Aorta (tissue), 5 donors: ENCODE measurements around the gene RFFL. TPM values are rescaled to one million over a fixed set of nuclear protein-coding genes. Genes with fewer than 3 reads are reported as not detected.

Experiments
- ATAC-seq: fragments of 200-7000 bp; cut with Tn5 transposase; one replicate; pipeline ENCODE4 v1.9.1; 2022; ENCODE audit warnings: moderate library complexity; ENCODE audit not compliant: low FRiP score
- DNase-seq, 2 donors: peaks; one replicate each; pipeline ENCODE4 v3.0.0-alpha.2; 2020
- H3K27ac ChIP-seq, 2 donors: one replicate each; pipeline ENCODE4 v1.5.1; 2013; ENCODE audit warnings: low read length in 2 of 2, mild to moderate bottlenecking in 2 of 2, moderate library complexity in 2 of 2, control low read depth in 1 of 2, inconsistent platforms in 1 of 2, low read depth in 1 of 2
- H3K27me3 ChIP-seq, 2 donors: one replicate each; pipeline ENCODE4 v1.6.1; 2013; ENCODE audit warnings: control low read depth in 1 of 2, low read length in 1 of 2, mild to moderate bottlenecking in 1 of 2, moderate library complexity in 1 of 2; ENCODE audit not compliant: insufficient read depth in 2 of 2, control insufficient read depth in 1 of 2
- H3K36me3 ChIP-seq, 2 donors: one replicate each; pipeline ENCODE4 v1.6.1; 2013; ENCODE audit warnings: control low read depth in 1 of 2, low read length in 1 of 2, mild to moderate bottlenecking in 1 of 2; ENCODE audit not compliant: insufficient read depth in 2 of 2, control insufficient read depth in 1 of 2
- H3K4me1 ChIP-seq, 2 donors: one replicate each; pipeline ENCODE4 v1.6.1; 2013; ENCODE audit warnings: low read length in 2 of 2, control low read depth in 1 of 2, mild to moderate bottlenecking in 1 of 2, moderate library complexity in 1 of 2; ENCODE audit not compliant: insufficient read depth in 2 of 2, control insufficient read depth in 1 of 2
- H3K4me3 ChIP-seq, 2 donors: one replicate each; pipeline ENCODE4 v1.5.1; 2013; ENCODE audit warnings: low read length in 2 of 2, control low read depth in 1 of 2, mild to moderate bottlenecking in 1 of 2
- H3K9me3 ChIP-seq: one replicate; pipeline ENCODE4 v1.6.1; 2013; ENCODE audit warnings: mild to moderate bottlenecking, low read length; ENCODE audit not compliant: control insufficient read depth
- WGBS, 2 donors: extraction: QIAGEN DNeasy Blood & Tissue Kit; methylation state at CpG; one replicate each; pipeline ENCODE4 v1.1.7; 2013; 5-methylcytosine and 5-hydroxymethylcytosine counted together
- intact Hi-C, 2 donors: fragments of 100-400 bp; cut with DNase I; formaldehyde crosslinking; loops; one replicate each; pipeline versions ENCODE4 v1.14.2 to v1.15.0; 2022
- polyA plus RNA-seq, 2 donors: library from polyadenylated mRNA; stranded (reverse); fragments of 200-250 nt; gene quantifications; one replicate each; pipeline ENCODE4 v1.2.3, GENCODE V29; 2013
- total RNA-seq, 2 donors: library from RNA; stranded (reverse); fragmentation: NEBNext Ultra II Directional; extraction: Animal tissue kit (Norgen Biotek cat#: 25700); gene quantifications; one replicate each; pipeline ENCODE4 v1.2.1, GENCODE V29; 2021
- donor health status: healthy with polysubstance abuse.
- donor health status: Bipolar disorder and iron deficiency.
- donor health status: DM: no; HTN: no; CAD: no.
- donor health status: DM: no; HTN: no; CAD: no.
- donor health status: DM: yes; HTN: yes; CAD: no.

Gene RFFL
- total and polyA plus RNA-seq, 4 donors, result 11.4 to 25.1 (median 22.2) TPM

DNA sequence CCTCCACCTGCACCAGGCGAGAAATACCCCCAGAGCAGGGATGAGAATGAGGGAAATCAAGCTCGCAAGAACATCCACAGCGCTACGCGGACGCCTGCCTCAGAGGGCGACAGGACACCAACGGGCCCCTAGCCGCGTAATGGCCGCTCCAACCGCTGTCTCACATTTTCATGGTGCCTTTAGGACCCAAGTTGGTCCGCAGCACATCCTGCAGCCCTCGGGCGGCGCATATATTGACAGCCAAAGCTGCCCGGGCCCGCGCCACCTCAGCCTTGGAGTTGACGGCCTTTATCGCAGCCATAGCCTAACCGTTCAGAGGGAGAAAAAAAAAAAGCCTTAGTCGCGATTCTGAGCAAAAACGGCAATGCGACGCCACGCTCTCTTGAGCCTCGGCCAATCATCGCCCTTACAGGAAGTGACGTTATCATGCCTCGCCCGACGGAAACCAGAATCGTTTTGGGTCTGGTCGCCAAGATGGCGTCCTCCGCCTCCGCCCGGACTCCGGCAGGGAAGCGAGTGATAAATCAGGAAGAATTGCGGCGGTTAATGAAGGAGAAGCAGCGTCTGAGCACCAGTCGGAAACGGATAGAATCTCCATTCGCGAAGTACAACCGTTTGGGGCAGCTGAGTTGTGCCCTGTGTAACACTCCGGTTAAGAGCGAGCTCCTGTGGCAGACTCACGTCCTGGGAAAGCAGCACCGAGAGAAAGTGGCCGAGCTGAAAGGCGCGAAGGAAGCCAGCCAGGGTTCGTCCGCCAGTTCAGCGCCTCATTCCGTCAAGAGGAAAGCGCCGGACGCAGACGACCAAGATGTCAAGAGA lies 102.2 kb downstream of the RFFL start, which contains the start of the genes CCT6B and ZNF830:
TSS of gene CCT6B (minus strand) at position 368 of the 819 bp plus-strand sequence. CDS start at position 301, 67 bp downstream.
TSS of gene ZNF830 (plus strand) at position 448 of the 819 bp plus-strand sequence. CDS start at position 475, 27 bp downstream.
- peaks cover 3 to 6% of the 10 kb centered on the region in 2 donors for H3K4me1 ChIP-seq
- no peaks in the 10 kb centered on the region for H3K36me3 ChIP-seq
- peak within 1 kb of the TSS; percentile 69 to 98 for H3K27ac ChIP-seq
- peak within 1 kb of the TSS; percentile 75 to 78 for H3K4me3 ChIP-seq
- H3K27me3 ChIP-seq, result no peaks in the 10 kb centered on the region
- ATAC-seq (peak; percentile 98), DNase-seq (peak; percentile 95 to 96)
- intact Hi-C loops, result loop anchor here (2.0 to 5.0 kb wide), 5 partner anchors 19 to 157 kb away; partner anchors contain the start of genes LIG3 (in 1 of the 2) and RAD51D (in 1 of the 2)
- WGBS, 2 donors, result 0% methylated on average over 65 of the region's 65 CpGs
- H3K9me3 ChIP-seq, result no peaks in the 10 kb centered on the region

DNA sequence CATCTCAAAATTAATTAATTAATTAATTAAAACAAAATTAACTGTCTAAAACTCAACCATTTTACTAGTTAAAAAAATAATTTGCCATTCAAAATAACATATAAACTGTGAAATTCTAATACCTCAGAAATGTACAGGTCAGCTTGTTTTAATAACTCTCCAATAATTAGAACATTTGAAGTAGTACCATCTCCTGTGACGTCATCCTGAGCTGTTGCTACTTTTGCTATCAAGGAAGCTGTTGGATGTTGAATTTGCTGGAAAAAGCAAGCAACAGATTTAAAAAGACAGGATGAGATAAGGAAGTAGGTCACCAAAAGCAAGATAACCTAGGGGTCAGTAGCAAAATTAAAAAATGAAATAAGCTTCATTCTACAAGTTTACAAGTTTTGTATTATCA lies 105.1 kb downstream of the RFFL start:
- no peak for DNase-seq
- WGBS, 2 donors, result 57 to 72% methylated on average over 1 of the region's 1 CpG
- H3K4me3 ChIP-seq, result no peak overlapping the region
- H3K27ac ChIP-seq, result no peak overlapping the region
- ATAC-seq, result no peak
- peaks cover 3 to 6% of the 10 kb centered on the region in 2 donors for H3K4me1 ChIP-seq
- no peaks in the 10 kb centered on the region for H3K9me3 ChIP-seq
- intact Hi-C loops, result no loop called here
- no peaks in the 10 kb centered on the region for H3K36me3 ChIP-seq
- H3K27me3 ChIP-seq, result no peaks in the 10 kb centered on the region

Other genes starting within 250 kb of the RFFL start
- 1 to 10 TPM; 1.9 to 2.4 TPM for gene CCT6B, start 102.2 kb downstream of the RFFL start, total RNA-seq
- 1 to 10 TPM in 1 of 2 donors, under 1 TPM in 1; 0.63 to 2.6 TPM for gene CCT6B, start 102.2 kb downstream of the RFFL start, polyA plus RNA-seq
- gene ZNF830, start 102.2 kb downstream of the RFFL start, total RNA-seq, result 10 to 100 TPM; 12.9 to 14.5 TPM
- gene ZNF830, start 102.2 kb downstream of the RFFL start, polyA plus RNA-seq, result 10 to 100 TPM in 1 of 2 donors, 1 to 10 TPM in 1; 8.9 to 16.8 TPM
- 10 to 100 TPM; 26.7 to 33.0 TPM for gene LIG3, start 83.2 kb downstream of the RFFL start, total RNA-seq
- gene LIG3, start 83.2 kb downstream of the RFFL start, polyA plus RNA-seq, result 10 to 100 TPM in 1 of 2 donors, 1 to 10 TPM in 1; 6.7 to 10.3 TPM
- 10 to 100 TPM; 14.8 to 17.3 TPM for gene RAD51D, start 56.2 kb upstream of the RFFL start, total RNA-seq
- 10 to 100 TPM in 1 of 2 donors, 1 to 10 TPM in 1; 3.6 to 10.2 TPM for gene RAD51D, start 56.2 kb upstream of the RFFL start, polyA plus RNA-seq
- gene FNDC8, start 57.9 kb upstream of the RFFL start, total RNA-seq, result not detected
- gene FNDC8, start 57.9 kb upstream of the RFFL start, polyA plus RNA-seq, result not detected
- 10 to 100 TPM in 1 of 2 donors, 1 to 10 TPM in 1; 6.1 to 10.4 TPM for gene NLE1, start 78.6 kb upstream of the RFFL start, total RNA-seq
- gene NLE1, start 78.6 kb upstream of the RFFL start, polyA plus RNA-seq, result 1 to 10 TPM; 4.5 to 5.6 TPM
- gene UNC45B, start 84.1 kb upstream of the RFFL start, total RNA-seq, result not detected
- gene UNC45B, start 84.1 kb upstream of the RFFL start, polyA plus RNA-seq, result under 1 TPM in 1 of 2 donors, not detected in 1; 0.50 TPM
- gene SLC35G3, start 130.7 kb upstream of the RFFL start, total RNA-seq, result not detected
- gene SLC35G3, start 130.7 kb upstream of the RFFL start, polyA plus RNA-seq, result not detected
- 10 to 100 TPM; 40.4 to 66.3 TPM for gene SLFN5, start 179.4 kb upstream of the RFFL start, total RNA-seq
- 1 to 10 TPM; 3.3 to 4.6 TPM for gene SLFN5, start 179.4 kb upstream of the RFFL start, polyA plus RNA-seq